Anterior cingulate cortex (tissue), 58 donors: ENCODE results near the gene COBLL1.

Source experiments
- DNase-seq, 58 donors: peaks; one replicate each; lab custom pipeline; 2025; lab: John Stamatoyannopoulos, UW

The COBLL1 gene

GRCh38 chr2:164693390-164693789, 148.2 kb downstream of the COBLL1 start:
- no peak for DNase-seq

- no peak for DNase-seq
Observed at GRCh38 chr2:164692958-164693357, 148.7 kb downstream of the COBLL1 start.

- DNase-seq, result no peak
Observed at GRCh38 chr2:164692114-164692513, 149.5 kb downstream of the COBLL1 start.

GRCh38 chr2:164691346-164691887, 150.2 kb downstream of the COBLL1 start:
- no peak for DNase-seq

GRCh38 chr2:164690361-164690760, 151.3 kb downstream of the COBLL1 start:
- DNase-seq, result no peak

GRCh38 chr2:164688896-164689419, 152.7 kb downstream of the COBLL1 start:
- DNase-seq, result no peak

- no peak for DNase-seq
Observed at GRCh38 chr2:164681009-164681408, 160.6 kb downstream of the COBLL1 start.

- no peak for DNase-seq
Observed at GRCh38 chr2:164678631-164679149, 162.9 kb downstream of the COBLL1 start.

GRCh38 chr2:164677733-164678132, 163.9 kb downstream of the COBLL1 start:
- DNase-seq, result no peak

GRCh38 chr2:164677271-164677670, 164.4 kb downstream of the COBLL1 start:
- DNase-seq, result no peak

GRCh38 chr2:164675687-164676086, 165.9 kb downstream of the COBLL1 start:
- DNase-seq, result no peak

GRCh38 chr2:164675027-164675426, 166.6 kb downstream of the COBLL1 start:
- DNase-seq, result no peak

GRCh38 chr2:164671664-164672396, 169.8 kb downstream of the COBLL1 start:
- no peak for DNase-seq

GRCh38 chr2:164669291-164669690, 172.3 kb downstream of the COBLL1 start:
- DNase-seq, result no peak

GRCh38 chr2:164667566-164667965, 174.1 kb downstream of the COBLL1 start:
- DNase-seq, result no peak

- DNase-seq, result no peak
Observed at GRCh38 chr2:164664070-164664469, 177.6 kb downstream of the COBLL1 start.

- no peak for DNase-seq
Observed at GRCh38 chr2:164662868-164663631, 178.6 kb downstream of the COBLL1 start.

GRCh38 chr2:164662066-164662465, 179.6 kb downstream of the COBLL1 start:
- no peak for DNase-seq

- DNase-seq, result no peak
Observed at GRCh38 chr2:164661349-164661748, 180.3 kb downstream of the COBLL1 start.

- DNase-seq, result no peak
Observed at GRCh38 chr2:164657129-164657528, 184.5 kb downstream of the COBLL1 start.

- DNase-seq, result no peak
Observed at GRCh38 chr2:164655750-164656149, 185.9 kb downstream of the COBLL1 start.
